ENCODE data around the gene PTPRN2.

PTPRN2 gene

GRCh38 chr7:157799076-157799685 is 788.4 kb downstream of the PTPRN2 start:
- Histone ChIP-seq H3K79me2 (no peaks in the 10 kb centered on the region), H3K9ac (no peak overlapping the region), H3K4me2 (ENCODE audit: low read length) (no peak overlapping the region), H3K27me3 (ENCODE audit: control insufficient read depth, insufficient read depth, low read length) (no peaks in the 10 kb centered on the region), H3K4me3 (ENCODE audit: low read depth, low read length) (no peak overlapping the region), H3K36me3 (ENCODE audit: control insufficient read depth, insufficient read depth, low read length) (no peaks in the 10 kb centered on the region), H3K4me1 (no peaks in the 10 kb centered on the region), H3K9me3 (ENCODE audit: control insufficient read depth, low read length) (no peaks in the 10 kb centered on the region), H2AFZ (no peak overlapping the region), H3K27ac (no peak overlapping the region)
- no peak for TF ChIP-seq CTCF (IDR thresholded peaks at IDR 0.05)

- Histone ChIP-seq H3K27ac (no peak overlapping the region), H3K9ac (no peak overlapping the region), H2AFZ (no peak overlapping the region), H3K4me3 (ENCODE audit: low read depth, low read length) (no peak overlapping the region), H3K36me3 (ENCODE audit: control insufficient read depth, insufficient read depth, low read length) (no peaks in the 10 kb centered on the region), H3K79me2 (no peaks in the 10 kb centered on the region), H3K9me3 (ENCODE audit: control insufficient read depth, low read length) (no peaks in the 10 kb centered on the region), H3K4me1 (no peaks in the 10 kb centered on the region), H3K4me2 (ENCODE audit: low read length) (no peak overlapping the region), H3K27me3 (ENCODE audit: control insufficient read depth, insufficient read depth, low read length) (no peaks in the 10 kb centered on the region)
- TF ChIP-seq CTCF (IDR thresholded peaks at IDR 0.05) = no peak
Measured at GRCh38 chr7:157797361-157797760, 790.3 kb downstream of the PTPRN2 start.

- H2AFZ ChIP-seq = no peak overlapping the region
- H3K27me3 ChIP-seq (ENCODE audit: control insufficient read depth, insufficient read depth, low read length) = no peaks in the 10 kb centered on the region
- H3K36me3 ChIP-seq (ENCODE audit: control insufficient read depth, insufficient read depth, low read length) = no peaks in the 10 kb centered on the region
- no peak overlapping the region for H3K4me3 ChIP-seq (ENCODE audit: low read depth, low read length)
- no peaks in the 10 kb centered on the region for H3K4me1 ChIP-seq
- no peak overlapping the region for H3K9ac ChIP-seq
- no peak overlapping the region for H3K4me2 ChIP-seq (ENCODE audit: low read length)
- H3K9me3 ChIP-seq (ENCODE audit: control insufficient read depth, low read length) = no peaks in the 10 kb centered on the region
- no peak for TF ChIP-seq CTCF (IDR thresholded peaks at IDR 0.05)
- H3K79me2 ChIP-seq = no peaks in the 10 kb centered on the region
- H3K27ac ChIP-seq = no peak overlapping the region
Measured at GRCh38 chr7:157796846-157797245, 790.8 kb downstream of the PTPRN2 start.

GRCh38 chr7:157795643-157796042 is 792.0 kb downstream of the PTPRN2 start:
- H3K27ac ChIP-seq = no peak overlapping the region
- H3K9me3 ChIP-seq (ENCODE audit: control insufficient read depth, low read length) = no peaks in the 10 kb centered on the region
- H3K36me3 ChIP-seq (ENCODE audit: control insufficient read depth, insufficient read depth, low read length) = no peaks in the 10 kb centered on the region
- no peak overlapping the region for H3K4me3 ChIP-seq (ENCODE audit: low read depth, low read length)
- no peaks in the 10 kb centered on the region for H3K4me1 ChIP-seq
- H3K4me2 ChIP-seq (ENCODE audit: low read length) = no peak overlapping the region
- no peak overlapping the region for H2AFZ ChIP-seq
- no peak overlapping the region for H3K9ac ChIP-seq
- no peak for TF ChIP-seq CTCF (IDR thresholded peaks at IDR 0.05)
- no peaks in the 10 kb centered on the region for H3K27me3 ChIP-seq (ENCODE audit: control insufficient read depth, insufficient read depth, low read length)
- H3K79me2 ChIP-seq = no peaks in the 10 kb centered on the region

- no peak for TF ChIP-seq CTCF (IDR thresholded peaks at IDR 0.05)
- H3K27ac ChIP-seq = no peak overlapping the region
- no peak overlapping the region for H3K4me2 ChIP-seq (ENCODE audit: low read length)
- H3K36me3 ChIP-seq (ENCODE audit: control insufficient read depth, insufficient read depth, low read length) = no peaks in the 10 kb centered on the region
- no peaks in the 10 kb centered on the region for H3K27me3 ChIP-seq (ENCODE audit: control insufficient read depth, insufficient read depth, low read length)
- no peaks in the 10 kb centered on the region for H3K9me3 ChIP-seq (ENCODE audit: control insufficient read depth, low read length)
- no peak overlapping the region for H3K9ac ChIP-seq
- H3K4me3 ChIP-seq (ENCODE audit: low read depth, low read length) = no peak overlapping the region
- H3K4me1 ChIP-seq = no peaks in the 10 kb centered on the region
- no peak overlapping the region for H2AFZ ChIP-seq
- no peaks in the 10 kb centered on the region for H3K79me2 ChIP-seq
Measured at GRCh38 chr7:157795199-157795598, 792.4 kb downstream of the PTPRN2 start.

Data from parathyroid adenoma (tissue), 2 donors.